Esophagus muscularis mucosa (tissue), 4 donors: ENCODE data around the gene KCNB1.

Source experiments
- CTCF ChIP-seq, 3 experiments: fragments of 200-600 bp in 2 of 3; fragments of 450-650 bp in 1 of 3; sonication (generic) in 2 of 3; IDR thresholded peaks; one replicate each; pipeline ENCODE4 v1.5.1; 2017 to 2019; ENCODE audit warnings: antibody characterized with exemption in 3 of 3, mild to moderate bottlenecking in 2 of 3, moderate library complexity in 1 of 3
- EP300 ChIP-seq: sonication (generic); formaldehyde crosslinking; IDR thresholded peaks from one replicate; pipeline ENCODE4 v1.6.1; 2017; ENCODE audit warnings: antibody characterized with exemption
- POLR2A ChIP-seq: fragments of 450-650 bp; IDR thresholded peaks from one replicate; pipeline ENCODE4 v1.6.1; 2017; ENCODE audit warnings: antibody characterized with exemption, moderate library complexity, mild to moderate bottlenecking, low read depth
- POLR2AphosphoS5 ChIP-seq, 2 donors: sonication (generic); formaldehyde crosslinking; IDR thresholded peaks; one replicate each; pipeline ENCODE4 v1.6.1; 2017; ENCODE audit warnings: antibody characterized with exemption in 2 of 2

- no peak for TF ChIP-seq EP300
- TF ChIP-seq POLR2A = no peak
- no peak for TF ChIP-seq CTCF (IDR thresholded peaks at IDR 0.05)
- no peak for TF ChIP-seq POLR2AphosphoS5 (IDR thresholded peaks at IDR 0.05)
These were observed 115.4 kb downstream of the KCNB1 start for GRCh38 chr20:49367113-49367512.
